ENCODE results near the gene POLR3H. TPM values are rescaled to one million over a fixed set of nuclear protein-coding genes. Genes with fewer than 3 reads are reported as not detected.
A peak's percentile ranks its signal among the peaks of the same experiment; 100 is the strongest.

The POLR3H gene
- total and polyA plus RNA-seq, 2 experiments from 2014 or later: 19.0 to 26.5 TPM

- Histone ChIP-seq H3K4me3 (peak overlapping the region; percentile 78), H3F3A (replicated peaks; ENCODE audit: low read depth) (0 out of 2 replicates have a peak, but pooled peaks cover 10% of the 10 kb centered on the region), H3K4me1 (ENCODE audit: insufficient read depth) (peaks cover 7% of the 10 kb centered on the region; the same call in 1 of the 2 replicates), H3K79me2 (replicated peaks; ENCODE audit: insufficient read depth) (peaks cover 40% of the 10 kb centered on the region), H3K36me3 (ENCODE audit: insufficient read depth) (no peaks in the 10 kb centered on the region), H3K9me2 (ENCODE audit: insufficient read depth) (no peaks in the 10 kb centered on the region), H3K27me3 (ENCODE audit: insufficient read depth) (no peaks in the 10 kb centered on the region), H3K4me2 (peak overlapping the region; percentile 70), H4K20me1 (replicated peaks; ENCODE audit: insufficient read depth) (peaks cover 4% of the 10 kb centered on the region), H3K27ac (ENCODE audit: low read depth) (no peak overlapping the region), H2AFZ (peak overlapping the region; percentile 3)
- peaks cover 9% of the 10 kb centered on the region for H3K27me3 Mint-ChIP-seq (ENCODE audit: insufficient read depth, low read depth, poor library complexity)
- H3K36me3 Mint-ChIP-seq (ENCODE audit: low read depth): peaks cover 12% of the 10 kb centered on the region
- no peaks in the 10 kb centered on the region; the same call in 2 of the 3 replicates for H3K9me3 Mint-ChIP-seq
- no peak for DNase-seq (ENCODE audit: low spot score)
- TF ChIP-seq CTCF (conservative IDR thresholded peaks at IDR 0.05; ENCODE audit: low read depth in 2 of 2): no peak
- TF ChIP-seq, protein P1, sequence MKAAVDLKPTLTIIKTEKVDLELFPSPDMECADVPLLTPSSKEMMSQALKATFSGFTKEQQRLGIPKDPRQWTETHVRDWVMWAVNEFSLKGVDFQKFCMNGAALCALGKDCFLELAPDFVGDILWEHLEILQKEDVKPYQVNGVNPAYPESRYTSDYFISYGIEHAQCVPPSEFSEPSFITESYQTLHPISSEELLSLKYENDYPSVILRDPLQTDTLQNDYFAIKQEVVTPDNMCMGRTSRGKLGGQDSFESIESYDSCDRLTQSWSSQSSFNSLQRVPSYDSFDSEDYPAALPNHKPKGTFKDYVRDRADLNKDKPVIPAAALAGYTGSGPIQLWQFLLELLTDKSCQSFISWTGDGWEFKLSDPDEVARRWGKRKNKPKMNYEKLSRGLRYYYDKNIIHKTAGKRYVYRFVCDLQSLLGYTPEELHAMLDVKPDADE (IDR thresholded peaks at IDR 0.05): no peak
- peak overlapping the region; percentile 96 for H3K4me3 Mint-ChIP-seq
- H3K4me1 Mint-ChIP-seq: peaks cover 21% of the 10 kb centered on the region
- ATAC-seq: no peak; the same call in 2 of the 3 replicates
- H3K27ac Mint-ChIP-seq: no peak overlapping the region
Measured at GRCh38 chr22:41544671-41545476, 604 bp upstream of the POLR3H start.

DNA sequence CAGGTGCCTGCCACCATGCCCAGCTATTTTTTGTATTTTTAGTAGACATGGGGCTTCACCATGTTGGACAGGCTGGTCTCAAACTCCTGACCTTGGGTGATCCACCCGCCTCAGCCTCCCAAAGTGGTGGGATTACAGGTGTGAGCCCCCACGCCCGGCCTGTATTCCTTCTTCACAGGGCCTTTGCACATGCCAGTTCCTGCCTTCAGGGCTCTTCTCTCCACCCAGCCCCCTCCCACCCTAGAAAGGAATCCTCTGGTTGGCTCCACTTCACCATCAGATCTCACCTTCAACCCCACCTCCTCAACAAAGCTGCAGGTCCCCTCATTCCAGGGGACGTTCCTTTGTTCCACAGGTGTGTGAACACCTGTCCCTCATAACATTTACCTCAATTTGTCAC is 2.0 kb downstream of the POLR3H start:
- Histone ChIP-seq H4K20me1 (replicated peaks; ENCODE audit: insufficient read depth) (peaks cover 7% of the 10 kb centered on the region), H3K27me3 (ENCODE audit: insufficient read depth) (no peaks in the 10 kb centered on the region), H3K4me3 (no peak overlapping the region), H3K9me2 (ENCODE audit: insufficient read depth) (no peaks in the 10 kb centered on the region), H3K79me2 (replicated peaks; ENCODE audit: insufficient read depth) (peaks cover 50% of the 10 kb centered on the region), H3K4me1 (ENCODE audit: insufficient read depth) (peaks cover 7% of the 10 kb centered on the region; the same call in 1 of the 2 replicates), H2AFZ (no peak overlapping the region), H3K4me2 (no peak overlapping the region), H3F3A (replicated peaks; ENCODE audit: low read depth) (peaks cover 13% of the 10 kb centered on the region; the same call in 1 of the 2 replicates), H3K27ac (ENCODE audit: low read depth) (no peak overlapping the region), H3K36me3 (ENCODE audit: insufficient read depth) (no peaks in the 10 kb centered on the region)
- no peak for ATAC-seq
- Mint-ChIP-seq H3K36me3 (ENCODE audit: low read depth) (peaks cover 29% of the 10 kb centered on the region), H3K27ac (no peak overlapping the region; the same call in 1 of the 2 replicates), H3K4me3 (peak overlapping the region; percentile 96), H3K4me1 (peaks cover 25% of the 10 kb centered on the region), H3K27me3 (ENCODE audit: insufficient read depth, low read depth, poor library complexity) (peaks cover 9% of the 10 kb centered on the region), H3K9me3 (no peaks in the 10 kb centered on the region; the same call in 2 of the 3 replicates)
- no peak for DNase-seq (ENCODE audit: low spot score)
- TF ChIP-seq EZH2 (IDR thresholded peaks at IDR 0.05; ENCODE audit: low read depth, unreplicated experiment) (no peak), CREB1 (CRISPR knock-in tag; IDR thresholded peaks at IDR 0.05; ENCODE audit: low read depth) (no peak), JUNB (IDR thresholded peaks at IDR 0.05; ENCODE audit: unreplicated experiment) (no peak), ZNF114 (CRISPR knock-in tag; IDR thresholded peaks at IDR 0.05) (no peak), CTCF (conservative IDR thresholded peaks at IDR 0.05; ENCODE audit: low read depth in 2 of 2) (no peak), NANOG (IDR thresholded peaks at IDR 0.05; ENCODE audit: borderline replicate concordance) (no peak), POLR2AphosphoS5 (IDR thresholded peaks at IDR 0.05; ENCODE audit: low read depth) (no peak), EZH2phosphoT487 (IDR thresholded peaks at IDR 0.05; ENCODE audit: unreplicated experiment) (no peak), STAT1 (IDR thresholded peaks at IDR 0.05; ENCODE audit: unreplicated experiment) (no peak), ZNF331 (CRISPR knock-in tag; IDR thresholded peaks at IDR 0.05; ENCODE audit: low read depth) (no peak)
- TF ChIP-seq, protein P1 (IDR thresholded peaks at IDR 0.05): no peak
